Left ventricle myocardium superior (tissue), 1 donor: ENCODE results near the gene OR1K1. TPM values are rescaled to one million over a fixed set of nuclear protein-coding genes. Genes with fewer than 3 reads are reported as not detected.

Experiments
- ATAC-seq: fragments of 200-7000 bp; cut with Tn5 transposase; one replicate; pipeline ENCODE4 v1.9.1; 2020; ENCODE audit warnings: mild to moderate bottlenecking, moderate library complexity
- DNase-seq: peaks from one replicate; pipeline ENCODE4 v3.0.0-alpha.2; 2020
- intact Hi-C: fragments of 100-400 bp; cut with micrococcal nuclease; formaldehyde crosslinking; loops from one replicate; pipeline ENCODE4 v1.11.0; 2022
- total RNA-seq: library from RNA; stranded (reverse); fragmentation: NEBNext Ultra II Directional; extraction: Animal tissue kit (Norgen Biotek cat#: 25700); gene quantifications from one replicate; pipeline ENCODE4 v1.2.1, GENCODE V29; 2021
- donor health status: DM: no; HTN: yes; CAD: no; lungs with severe emphysema.

Gene OR1K1
- total RNA-seq, 1 donor from 2014 or later = not detected

- intact Hi-C loops = no loop called here
- DNase-seq = no peak
- no peak for ATAC-seq
Measured at GRCh38 chr9:122845116-122845515, 45.2 kb downstream of the OR1K1 start.

DNA sequence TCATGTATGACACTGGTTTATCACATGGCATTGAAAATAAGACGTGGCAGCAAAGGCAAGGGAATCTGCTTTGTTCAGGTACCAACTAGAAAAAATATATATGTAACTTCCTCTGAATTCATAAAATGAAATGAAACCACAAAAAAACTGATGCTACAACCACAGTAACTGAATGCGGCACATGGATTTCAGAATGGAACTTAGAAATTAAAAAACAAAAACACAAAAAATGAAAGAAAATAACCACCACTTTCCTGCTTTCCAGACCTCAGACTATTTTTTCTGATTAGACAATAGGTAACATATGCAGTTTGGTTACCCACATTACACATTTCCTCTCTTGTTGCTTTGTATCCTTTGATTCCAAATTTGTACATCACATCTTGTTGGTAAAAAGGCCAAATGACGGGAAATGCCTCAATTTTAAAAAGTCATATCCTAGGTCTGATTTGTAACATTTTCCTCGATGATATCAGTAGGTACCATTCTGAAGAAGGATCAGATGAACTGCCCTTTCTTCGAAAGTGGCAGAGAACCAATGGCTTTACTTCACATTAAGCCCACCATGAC, 46.5 kb downstream of the OR1K1 start:
- intact Hi-C loops = no loop called here
- ATAC-seq = no peak
- no peak for DNase-seq

DNA sequence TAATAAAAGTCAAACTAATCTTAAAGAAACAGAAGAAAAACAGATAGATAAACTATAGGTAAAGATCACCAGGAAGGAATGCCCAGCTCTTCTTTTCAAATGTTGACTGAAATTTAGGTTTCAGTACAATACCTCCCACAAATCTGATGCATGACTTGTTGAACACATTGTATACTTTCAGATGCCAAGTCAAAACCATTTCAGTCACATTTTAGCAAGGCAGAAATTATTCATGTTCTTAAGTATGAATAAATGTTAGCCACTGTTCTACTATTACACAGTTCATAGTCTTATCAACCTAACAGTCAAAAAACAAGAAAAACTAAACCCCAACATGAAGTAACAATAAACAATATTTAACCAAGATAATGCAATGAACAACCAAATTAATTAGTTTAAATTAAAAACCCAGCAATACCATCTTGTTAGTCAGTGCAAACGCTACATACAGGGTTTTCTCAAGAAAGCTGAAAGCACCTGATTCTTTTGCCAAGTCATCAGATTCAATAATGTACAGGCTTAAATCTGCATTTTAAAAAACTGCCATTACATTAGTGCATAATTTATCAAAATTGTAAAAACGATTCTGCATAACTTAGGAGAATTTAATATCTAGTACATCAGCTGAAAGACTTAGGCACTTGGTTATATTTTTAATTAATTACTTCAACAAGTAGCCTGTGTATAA, 48.5 kb downstream of the OR1K1 start:
- intact Hi-C loops = no loop called here
- DNase-seq = no peak
- no peak for ATAC-seq

Other genes starting within 250 kb of the OR1K1 start
- gene OR1N2, start 247.0 kb upstream of the OR1K1 start, total RNA-seq = not detected
- gene OR1L8, start 216.7 kb upstream of the OR1K1 start, total RNA-seq = not detected
- not detected for gene OR1Q1, start 185.4 kb upstream of the OR1K1 start, total RNA-seq
- gene OR1B1, start 142.5 kb upstream of the OR1K1 start, total RNA-seq = not detected
- not detected for gene OR1L1, start 138.4 kb upstream of the OR1K1 start, total RNA-seq
- gene OR1L3, start 125.0 kb upstream of the OR1K1 start, total RNA-seq = not detected
- gene OR1L4, start 76.1 kb upstream of the OR1K1 start, total RNA-seq = not detected
- not detected for gene OR1L6, start 57.8 kb upstream of the OR1K1 start, total RNA-seq
- gene OR5C1, start 11.2 kb upstream of the OR1K1 start, total RNA-seq = not detected
- 7.7 TPM for gene PDCL, start 28.5 kb downstream of the OR1K1 start, total RNA-seq
- gene RC3H2, start 105.2 kb downstream of the OR1K1 start, total RNA-seq = 35.9 TPM
- 5.8 TPM for gene ZBTB6, start 113.2 kb downstream of the OR1K1 start, total RNA-seq
- 5.4 TPM for gene ZBTB26, start 131.4 kb downstream of the OR1K1 start, total RNA-seq
- 47.4 TPM for gene RABGAP1, start 140.9 kb downstream of the OR1K1 start, total RNA-seq
- 0.72 TPM for gene GPR21, start 233.5 kb downstream of the OR1K1 start, total RNA-seq